GM12891 (cell line): ENCODE measurements around the gene ALPI.

Experiments
- PAX5 ChIP-seq: IDR thresholded peaks from 2 replicates; pipeline ENCODE4 v1.6.1; 2011; ENCODE audit warnings: low read length, moderate library complexity, mild to moderate bottlenecking; ENCODE audit not compliant: insufficient read depth, severe bottlenecking
- POLR2A ChIP-seq: IDR thresholded peaks from 2 replicates; pipeline ENCODE4 v1.6.1; 2011; ENCODE audit warnings: low read depth, low read length, control low read depth
- POLR2AphosphoS5 ChIP-seq: IDR thresholded peaks from 2 replicates; pipeline ENCODE4 v1.6.1; 2011; ENCODE audit warnings: low read depth, low read length, control low read depth
- POU2F2 ChIP-seq: IDR thresholded peaks from 2 replicates; pipeline ENCODE4 v1.6.1; 2011; ENCODE audit warnings: low read depth, mild to moderate bottlenecking, control low read depth, low read length, moderate library complexity
- SPI1 ChIP-seq: IDR thresholded peaks from 2 replicates; pipeline ENCODE4 v1.6.1; 2011; ENCODE audit warnings: low read depth, low read length, control low read depth

DNA sequence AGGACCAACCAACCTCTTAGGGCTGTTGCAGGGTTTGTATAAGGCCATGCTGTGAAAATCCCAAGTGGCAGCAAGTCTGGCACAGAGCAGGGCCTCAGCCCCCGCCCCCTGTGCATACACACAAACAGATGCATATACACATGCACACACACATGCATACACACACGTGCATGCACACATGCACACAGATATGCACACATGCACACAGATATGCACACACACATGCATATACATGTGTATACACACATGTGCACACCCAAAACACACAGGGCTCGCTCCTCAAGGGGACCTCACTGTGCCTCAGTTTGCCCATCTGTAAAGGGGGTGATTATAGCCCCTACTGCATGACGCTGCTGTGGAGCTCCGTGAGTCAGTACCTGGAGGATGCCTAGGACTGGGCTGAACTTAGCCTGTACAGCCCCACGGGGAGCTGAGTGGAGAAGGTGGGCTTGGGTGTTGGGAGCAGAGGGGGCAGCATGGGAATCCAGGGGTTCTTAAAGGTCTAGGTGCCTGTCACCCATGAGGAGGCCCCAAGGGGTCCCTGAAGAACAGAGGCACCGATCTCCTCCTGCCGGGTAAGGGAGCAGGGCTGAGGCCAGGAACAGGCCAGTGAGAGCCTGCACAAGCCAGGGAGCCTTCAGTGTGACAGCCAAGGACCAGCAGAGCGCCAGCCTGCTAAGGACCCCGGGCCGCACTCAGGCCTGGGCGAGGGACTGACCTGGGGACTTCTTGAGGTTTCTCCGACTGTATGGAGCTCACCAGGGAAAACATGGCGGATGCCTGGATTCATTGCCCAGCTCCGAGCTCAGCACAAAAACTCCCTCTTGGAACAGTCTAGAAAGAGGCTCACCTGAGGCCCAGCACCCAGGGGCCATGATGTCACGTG, 24.0 kb upstream of the ALPI start:
- TF ChIP-seq POLR2A (no peak), PAX5 (no peak), POLR2AphosphoS5 (no peak), POU2F2 (no peak), SPI1 (no peak)
